CD4-positive, alpha-beta T cell treated with Interleukin-21 for 1 hour (primary cell): ENCODE data around the gene CCT6B.

Experiments
- DNase-seq: peaks from one replicate; pipeline ENCODE4 v3.0.0-alpha.2; 2020

Gene CCT6B

GRCh38 chr17:34883106-34884000, 77.9 kb downstream of the CCT6B start:
- DNase-seq, result no peak

DNA sequence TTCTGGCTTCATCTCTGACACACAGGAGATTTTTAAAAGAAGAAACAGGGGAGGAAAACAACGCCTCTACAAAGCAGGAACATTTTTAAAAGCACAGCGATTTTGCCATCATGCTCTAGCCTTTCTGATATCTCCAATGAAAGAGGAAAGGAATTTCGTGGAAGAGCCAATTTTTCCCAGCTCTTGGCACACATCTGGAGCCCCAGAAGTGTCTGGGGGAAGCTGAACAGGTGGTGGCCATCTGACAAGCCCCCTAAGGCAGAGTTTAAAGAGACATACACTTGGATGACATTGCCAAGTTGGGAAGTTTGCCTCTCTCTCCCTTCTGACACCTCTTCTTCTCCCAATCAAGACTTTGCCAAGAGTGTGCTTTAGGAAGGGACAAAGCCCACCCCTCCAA, 82.1 kb downstream of the CCT6B start:
- no peak for DNase-seq
